Measurements from ENCODE around the gene C16orf92. TPM values are rescaled to one million over a fixed set of nuclear protein-coding genes. Genes with fewer than 3 reads are reported as not detected.
"Not testable (repeated sequence)": the region's sequence is repeated elsewhere in the genome, so short reads cannot be mapped to it uniquely, and the experiment has no call there.

The C16orf92 gene
- total RNA-seq, 1 donor from 2014 or later: not detected

- not testable (repeated sequence) for DNase-seq
These were observed 10.4 kb upstream of the C16orf92 start for GRCh38 chr16:30012598-30012997.

GRCh38 chr16:30015450-30015849 lies 7.5 kb upstream of the C16orf92 start:
- intact Hi-C loops (cut with DNase I); ATAC-seq (ENCODE audit: poor library complexity); DNase-seq: not testable (repeated sequence)

More at GRCh38 chr16:30012598-30012997, 10.4 kb upstream of the C16orf92 start:
- intact Hi-C loops (cut with DNase I); ATAC-seq (ENCODE audit: poor library complexity): not testable (repeated sequence)

GRCh38 chr16:30016555-30017276 lies 6.3 kb upstream of the C16orf92 start:
- ATAC-seq (ENCODE audit: poor library complexity) (no peak), DNase-seq (no peak)
- intact Hi-C loops (cut with DNase I): no loop called here

GRCh38 chr16:30017277-30017656 lies 5.7 kb upstream of the C16orf92 start:
- no peak for ATAC-seq (ENCODE audit: poor library complexity)
- DNase-seq: no peak
- intact Hi-C loops (cut with DNase I): no loop called here

GRCh38 chr16:30017937-30018336 lies 5.1 kb upstream of the C16orf92 start:
- ATAC-seq (ENCODE audit: poor library complexity); intact Hi-C loops (cut with DNase I); DNase-seq: not testable (repeated sequence)

- DNase-seq (no peak), ATAC-seq (ENCODE audit: poor library complexity) (no peak)
- intact Hi-C loops (cut with DNase I): no loop called here
These were observed 4.3 kb upstream of the C16orf92 start for GRCh38 chr16:30018731-30019158.

- intact Hi-C loops (cut with DNase I): loop anchor here (5.0 kb wide), 1 partner anchor 326 kb away; no protein-coding TSS in a partner anchor
- ATAC-seq (ENCODE audit: poor library complexity): no peak
- no peak for DNase-seq
These were observed 588 bp downstream of the C16orf92 start for GRCh38 chr16:30023586-30023985.

- ATAC-seq (ENCODE audit: poor library complexity) (no peak), DNase-seq (no peak)
- intact Hi-C loops (cut with DNase I): loop anchor here (5.0 kb wide), 1 partner anchor 327 kb away; no protein-coding TSS in a partner anchor
These were observed 1.5 kb downstream of the C16orf92 start for GRCh38 chr16:30024451-30024850.

- DNase-seq: no peak
- intact Hi-C loops (cut with DNase I): no loop called here
- ATAC-seq (ENCODE audit: poor library complexity): no peak
These were observed 2.2 kb downstream of the C16orf92 start for GRCh38 chr16:30025156-30025555.

- intact Hi-C loops (cut with DNase I): no loop called here
- ATAC-seq (ENCODE audit: poor library complexity) (no peak), DNase-seq (no peak)
These were observed 2.6 kb downstream of the C16orf92 start for GRCh38 chr16:30025574-30025973.

GRCh38 chr16:30026449-30026848 lies 3.5 kb downstream of the C16orf92 start:
- DNase-seq: no peak
- no peak for ATAC-seq (ENCODE audit: poor library complexity)
- intact Hi-C loops (cut with DNase I): no loop called here

- DNase-seq (no peak), ATAC-seq (ENCODE audit: poor library complexity) (no peak)
- intact Hi-C loops (cut with DNase I): no loop called here
These were observed 4.8 kb downstream of the C16orf92 start for GRCh38 chr16:30027588-30028437.

- ATAC-seq (ENCODE audit: poor library complexity) (peak; percentile 58), DNase-seq (no peak)
- intact Hi-C loops (cut with DNase I): no loop called here
These were observed 5.6 kb downstream of the C16orf92 start for GRCh38 chr16:30028438-30029076.

GRCh38 chr16:30030011-30030685 lies 7.2 kb downstream of the C16orf92 start:
- DNase-seq: no peak
- no peak for ATAC-seq (ENCODE audit: poor library complexity)
- intact Hi-C loops (cut with DNase I): no loop called here

- ATAC-seq (ENCODE audit: poor library complexity): no peak
- intact Hi-C loops (cut with DNase I): no loop called here
- no peak for DNase-seq
These were observed 7.9 kb downstream of the C16orf92 start, which contains the start of gene TLCD3B for GRCh38 chr16:30030841-30031413. TSS of gene TLCD3B (minus strand) at chr16:30031271. CDS start at chr16:30030527, 744 bp downstream.

GRCh38 chr16:30031477-30031918 lies 8.5 kb downstream of the C16orf92 start:
- no peak for DNase-seq
- no peak for ATAC-seq (ENCODE audit: poor library complexity)
- intact Hi-C loops (cut with DNase I): no loop called here

GRCh38 chr16:30032083-30032819 lies 9.3 kb downstream of the C16orf92 start:
- ATAC-seq (ENCODE audit: poor library complexity): no peak
- DNase-seq: no peak
- intact Hi-C loops (cut with DNase I): no loop called here

- ATAC-seq (ENCODE audit: poor library complexity): no peak
- intact Hi-C loops (cut with DNase I): no loop called here
- DNase-seq: no peak
These were observed 10.3 kb downstream of the C16orf92 start for GRCh38 chr16:30033270-30033669.

All from Right ventricle myocardium superior (tissue), 1 donor.